Vagina (tissue), 2 donors: ENCODE measurements around the gene NCDN. TPM values are rescaled to one million over a fixed set of nuclear protein-coding genes. Genes with fewer than 3 reads are reported as not detected.

Experiments used
- DNase-seq, 2 donors: peaks; one replicate each; pipeline ENCODE4 v3.0.0-alpha.2; 2017; ENCODE audit errors: extremely low spot score in 2 of 2
- H3K27ac ChIP-seq: fragments of 200-600 bp; sonication (generic); one replicate; pipeline ENCODE4 v1.5.1; 2019
- H3K27me3 ChIP-seq: fragments of 200-600 bp; sonication (generic); one replicate; pipeline ENCODE4 v1.5.1; 2019
- H3K36me3 ChIP-seq, 2 donors: fragments of 200-600 bp; sonication (generic); one replicate each; pipeline ENCODE4 v1.5.1; 2017 to 2019
- H3K4me1 ChIP-seq: fragments of 200-600 bp; sonication (generic); one replicate; pipeline ENCODE4 v1.5.1; 2019
- H3K4me3 ChIP-seq, 2 donors: fragments of 200-600 bp; sonication (generic); 1 replicate in 1 of 2; 2 replicates in 1 of 2; pipeline ENCODE4 v1.5.1; 2016 to 2019
- H3K9me3 ChIP-seq: fragments of 200-600 bp; sonication (generic); one replicate; pipeline ENCODE4 v1.5.1; 2019
- CTCF ChIP-seq, 3 experiments: fragments of 450-650 bp in 2 of 3; fragments of 200-600 bp in 1 of 3; sonication (generic) in 1 of 3; IDR thresholded peaks; one replicate each; pipeline ENCODE4 v1.5.1; 2017 to 2019; ENCODE audit warnings: antibody characterized with exemption in 3 of 3, mild to moderate bottlenecking in 2 of 3, moderate library complexity in 2 of 3
- POLR2A ChIP-seq, 2 donors: fragments of 450-650 bp; IDR thresholded peaks; one replicate each; pipeline ENCODE4 v1.6.1; 2017; ENCODE audit warnings: antibody characterized with exemption in 2 of 2, mild to moderate bottlenecking in 2 of 2, moderate library complexity in 2 of 2
- POLR2AphosphoS5 ChIP-seq, 2 donors: sonication (generic); formaldehyde crosslinking; IDR thresholded peaks; one replicate each; pipeline ENCODE4 v1.9.0; 2017; ENCODE audit warnings: antibody characterized with exemption in 2 of 2, mild to moderate bottlenecking in 2 of 2, low read depth in 1 of 2; ENCODE audit not compliant: insufficient read depth in 1 of 2
- intact Hi-C: fragments of 100-400 bp; cut with DNase I; formaldehyde crosslinking; loops from one replicate; pipeline ENCODE4 v1.15.1; 2023
- total RNA-seq: library from RNA; depleted of rRNA; stranded (reverse); fragments of >200 nt; gene quantifications from one replicate; pipeline ENCODE4 v1.2.3, GENCODE V29; 2016

NCDN gene
- total RNA-seq, 1 donor from 2014 or later = 24.8 TPM

DNA sequence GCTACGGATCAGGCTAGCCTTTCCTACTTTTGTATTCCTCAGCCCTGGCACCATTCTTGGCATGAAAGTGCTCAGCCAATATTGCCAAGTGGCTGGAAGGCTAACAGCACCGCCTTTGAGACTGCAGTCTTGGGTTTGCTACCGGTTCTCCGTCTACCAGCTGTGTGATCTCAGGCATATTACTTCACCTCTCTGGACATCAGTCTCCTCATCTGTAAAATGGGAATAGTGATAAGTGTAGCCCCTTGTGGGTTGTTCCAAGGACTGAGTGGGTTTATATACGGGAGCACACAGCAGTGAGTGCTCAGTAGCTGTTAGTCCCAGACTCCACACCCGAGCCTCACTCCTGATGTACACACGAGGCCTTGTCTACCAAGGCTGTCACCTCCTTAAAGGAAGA, 29.2 kb downstream of the NCDN start:
- Histone ChIP-seq H3K4me3 (no peak overlapping the region), H3K4me1 (no peaks in the 10 kb centered on the region), H3K36me3 (no peaks in the 10 kb centered on the region), H3K9me3 (no peaks in the 10 kb centered on the region), H3K27me3 (no peaks in the 10 kb centered on the region), H3K27ac (no peak overlapping the region)
- no peak for TF ChIP-seq CTCF (IDR thresholded peaks at IDR 0.05)
- no peak for TF ChIP-seq POLR2A (IDR thresholded peaks at IDR 0.05)
- no peak for TF ChIP-seq POLR2AphosphoS5 (IDR thresholded peaks at IDR 0.05; ENCODE audit: insufficient read depth in 1 of 2, low read depth in 1 of 2)
- intact Hi-C loops = no loop called here
- DNase-seq = no peak

- no peak for DNase-seq
- H3K9me3 ChIP-seq = no peaks in the 10 kb centered on the region
- H3K27ac ChIP-seq = no peak overlapping the region
- intact Hi-C loops = no loop called here
- no peaks in the 10 kb centered on the region for H3K36me3 ChIP-seq
- no peak overlapping the region for H3K4me3 ChIP-seq
- TF ChIP-seq POLR2AphosphoS5 (IDR thresholded peaks at IDR 0.05; ENCODE audit: insufficient read depth in 1 of 2, low read depth in 1 of 2) = no peak
- no peak for TF ChIP-seq CTCF (IDR thresholded peaks at IDR 0.05)
- no peak for TF ChIP-seq POLR2A (IDR thresholded peaks at IDR 0.05)
- H3K4me1 ChIP-seq = no peaks in the 10 kb centered on the region
- no peaks in the 10 kb centered on the region for H3K27me3 ChIP-seq
Observed at GRCh38 chr1:35587736-35588135, 30.1 kb downstream of the NCDN start.

DNA sequence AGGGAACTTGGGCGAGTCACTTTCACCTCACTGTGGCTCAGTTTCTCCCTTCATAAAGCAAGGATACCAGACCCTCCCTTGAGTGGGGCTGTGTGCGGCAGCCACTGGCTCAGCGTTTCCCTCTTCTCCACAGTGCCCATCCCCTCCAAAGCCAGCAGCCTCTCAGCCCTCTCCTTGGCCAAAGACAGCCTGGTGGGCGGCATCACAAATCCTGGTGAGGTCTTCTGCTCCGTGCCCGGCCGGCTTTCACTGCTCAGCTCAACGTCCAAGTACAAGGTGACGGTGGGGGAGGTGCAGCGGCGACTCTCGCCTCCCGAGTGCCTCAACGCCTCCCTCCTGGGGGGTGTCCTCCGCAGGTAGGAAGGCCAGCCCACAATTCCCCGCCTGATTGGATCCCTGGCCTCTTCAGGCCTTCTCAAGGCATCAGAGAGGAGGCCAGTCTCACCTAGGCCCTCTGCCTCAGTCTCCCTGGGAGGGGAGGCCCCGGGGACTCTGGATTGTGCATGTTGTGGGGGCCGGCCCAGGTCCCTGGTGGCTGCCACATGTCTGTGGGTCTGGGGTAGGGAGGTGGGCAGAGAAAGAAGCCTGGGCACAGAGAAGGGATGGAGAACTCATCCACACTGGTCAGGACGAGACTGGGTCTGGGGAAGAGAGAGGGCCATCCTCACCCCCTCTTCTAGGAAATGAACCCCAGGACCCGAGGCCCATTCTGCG, 30.8 kb downstream of the NCDN start:
- no peak for TF ChIP-seq POLR2AphosphoS5 (IDR thresholded peaks at IDR 0.05; ENCODE audit: insufficient read depth in 1 of 2, low read depth in 1 of 2)
- no peak for TF ChIP-seq POLR2A (IDR thresholded peaks at IDR 0.05)
- no peak for TF ChIP-seq CTCF (IDR thresholded peaks at IDR 0.05)
- intact Hi-C loops = no loop called here
- no peak overlapping the region for H3K27ac ChIP-seq

DNA sequence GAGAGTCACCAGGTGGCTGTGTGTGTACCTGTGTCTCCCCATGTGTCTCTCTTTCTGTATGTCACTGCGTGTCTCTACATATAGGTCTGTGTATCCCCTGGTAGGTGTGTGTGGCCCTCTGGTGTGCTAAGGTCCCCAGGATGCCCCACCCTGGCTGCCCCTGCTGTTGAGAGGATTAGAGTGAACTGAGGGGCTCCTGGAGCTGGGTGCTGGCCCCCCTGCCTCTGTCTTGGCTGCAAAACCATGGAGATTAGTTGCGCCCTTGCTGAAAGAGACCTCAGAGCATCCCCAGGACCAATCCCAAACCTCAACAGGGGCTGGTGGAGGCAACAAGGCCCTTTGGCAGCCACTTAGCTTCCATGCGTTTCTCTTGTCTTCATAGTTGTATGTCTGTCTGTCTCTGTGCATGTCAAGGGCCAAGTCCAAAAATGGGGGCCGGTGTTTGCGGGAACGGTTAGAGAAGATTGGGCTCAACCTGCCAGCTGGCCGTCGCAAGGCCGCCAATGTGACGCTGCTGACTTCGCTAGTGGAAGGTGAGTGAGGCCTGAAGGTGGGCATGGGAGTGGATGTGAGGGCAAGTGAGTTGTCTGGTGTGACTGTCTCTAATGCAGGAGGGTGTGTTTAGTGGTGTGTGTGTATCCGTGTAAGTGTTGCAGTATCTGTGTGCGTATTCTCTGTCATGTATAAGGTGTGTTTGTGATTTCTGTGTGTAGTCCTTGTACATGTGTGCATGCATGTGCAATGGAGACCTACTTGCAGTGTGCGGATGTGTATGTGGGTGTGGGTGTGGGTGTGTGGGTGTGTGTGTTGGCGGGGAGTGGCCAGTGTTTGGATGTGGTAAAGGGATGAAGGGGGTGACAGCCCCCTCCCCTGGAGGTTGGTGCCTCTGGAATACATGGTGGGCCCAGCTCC, 32.2 kb downstream of the NCDN start:
- no peaks in the 10 kb centered on the region for H3K27me3 ChIP-seq
- intact Hi-C loops = no loop called here
- peak in 1 of 2 donors; percentile 52 for DNase-seq
- no peaks in the 10 kb centered on the region for H3K4me1 ChIP-seq
- TF ChIP-seq CTCF (IDR thresholded peaks at IDR 0.05) (no peak), POLR2AphosphoS5 (IDR thresholded peaks at IDR 0.05; ENCODE audit: insufficient read depth in 1 of 2, low read depth in 1 of 2) (no peak)
- no peaks in the 10 kb centered on the region for H3K9me3 ChIP-seq
- H3K27ac ChIP-seq = no peak overlapping the region
- H3K4me3 ChIP-seq = no peak overlapping the region
- no peaks in the 10 kb centered on the region for H3K36me3 ChIP-seq

More for the DNA sequence above, 30.8 kb downstream of the NCDN start:
- Histone ChIP-seq H3K4me1 (no peaks in the 10 kb centered on the region), H3K9me3 (no peaks in the 10 kb centered on the region), H3K36me3 (no peaks in the 10 kb centered on the region), H3K4me3 (no peak overlapping the region), H3K27me3 (no peaks in the 10 kb centered on the region)
- no peak for DNase-seq
